GM19023 (cell line): Measurements from ENCODE around the gene DIP2C.
"Not testable (repeated sequence)": the region's sequence is repeated elsewhere in the genome, so short reads cannot be mapped to it uniquely, and the experiment has no call there.

Experiments
- ATAC-seq: cut with Tn5 transposase; IDR thresholded peaks from one replicate; pipeline ENCODE4 v1.9.1; 2021; ENCODE audit warnings: mild to moderate bottlenecking, moderate library complexity; ENCODE audit not compliant: unreplicated experiment

The DIP2C gene

GRCh38 chr10:489330-489729 is 200.1 kb downstream of the DIP2C start:
- ATAC-seq = no peak

- ATAC-seq = no peak
Observed at GRCh38 chr10:488933-489215, 200.6 kb downstream of the DIP2C start.

- no peak for ATAC-seq
Observed at GRCh38 chr10:488081-488932, 201.2 kb downstream of the DIP2C start.

GRCh38 chr10:486666-487322 is 202.7 kb downstream of the DIP2C start:
- no peak for ATAC-seq

- no peak for ATAC-seq
Observed at GRCh38 chr10:486206-486605, 203.3 kb downstream of the DIP2C start.

GRCh38 chr10:485776-486175 is 203.7 kb downstream of the DIP2C start:
- ATAC-seq = no peak

- peak; percentile 69 for ATAC-seq
Observed at GRCh38 chr10:484925-485661, 204.4 kb downstream of the DIP2C start.

GRCh38 chr10:484441-484924 is 205.0 kb downstream of the DIP2C start:
- ATAC-seq = peak; percentile 68

- ATAC-seq = no peak
Observed at GRCh38 chr10:483261-483660, 206.2 kb downstream of the DIP2C start.

- no peak for ATAC-seq
Observed at GRCh38 chr10:482848-483247, 206.6 kb downstream of the DIP2C start.

GRCh38 chr10:482051-482501 is 207.4 kb downstream of the DIP2C start:
- ATAC-seq = no peak

GRCh38 chr10:481628-482027 is 207.8 kb downstream of the DIP2C start:
- ATAC-seq = no peak

GRCh38 chr10:480928-481552 is 208.4 kb downstream of the DIP2C start:
- no peak for ATAC-seq

- no peak for ATAC-seq
Observed at GRCh38 chr10:480498-480927, 209.0 kb downstream of the DIP2C start.

GRCh38 chr10:479706-480497 is 209.6 kb downstream of the DIP2C start:
- not testable (repeated sequence) for ATAC-seq

GRCh38 chr10:478471-479245 is 210.8 kb downstream of the DIP2C start:
- ATAC-seq = no peak

GRCh38 chr10:477620-478019 is 211.8 kb downstream of the DIP2C start:
- no peak for ATAC-seq

GRCh38 chr10:476455-476780 is 213.1 kb downstream of the DIP2C start:
- ATAC-seq = no peak

- ATAC-seq = no peak
Observed at GRCh38 chr10:475709-476454, 213.6 kb downstream of the DIP2C start.
